EL (cell line): ENCODE measurements around the gene AKAP12.

Experiments
- DNase-seq: peaks from one replicate; pipeline ENCODE4 v3.0.0-alpha.2; 2016

Gene AKAP12

GRCh38 chr6:151239603-151240035, at the start of gene AKAP12:
TSS of gene AKAP12 (plus strand) at chr6:151239967. CDS start at chr6:151240563, 596 bp downstream.
- no peak for DNase-seq

GRCh38 chr6:151191527-151191926, 48.2 kb upstream of the AKAP12 start:
- no peak for DNase-seq

GRCh38 chr6:151196555-151196954, 43.2 kb upstream of the AKAP12 start:
- no peak for DNase-seq

- no peak for DNase-seq
Measured at GRCh38 chr6:151197556-151197955, 42.2 kb upstream of the AKAP12 start.

- no peak for DNase-seq
Measured at GRCh38 chr6:151199991-151200390, 39.8 kb upstream of the AKAP12 start.

- DNase-seq, result no peak
Measured at GRCh38 chr6:151205721-151206600, 33.8 kb upstream of the AKAP12 start.

- DNase-seq, result no peak
Measured at GRCh38 chr6:151207674-151208073, 32.1 kb upstream of the AKAP12 start.

GRCh38 chr6:151209071-151209831, 30.5 kb upstream of the AKAP12 start:
- peak; percentile 22 for DNase-seq

GRCh38 chr6:151211075-151211474, 28.7 kb upstream of the AKAP12 start:
- DNase-seq, result no peak

GRCh38 chr6:151213352-151213751, 26.4 kb upstream of the AKAP12 start:
- DNase-seq, result no peak

GRCh38 chr6:151215999-151216398, 23.8 kb upstream of the AKAP12 start:
- no peak for DNase-seq

- no peak for DNase-seq
Measured at GRCh38 chr6:151216804-151217203, 23.0 kb upstream of the AKAP12 start.

GRCh38 chr6:151219192-151219591, 20.6 kb upstream of the AKAP12 start:
- no peak for DNase-seq

GRCh38 chr6:151224076-151224475, 15.7 kb upstream of the AKAP12 start:
- no peak for DNase-seq

GRCh38 chr6:151225919-151226318, 13.8 kb upstream of the AKAP12 start:
- DNase-seq, result no peak

GRCh38 chr6:151228788-151229400, 10.9 kb upstream of the AKAP12 start:
- DNase-seq, result no peak

- no peak for DNase-seq
Measured at GRCh38 chr6:151229401-151230276, 10.1 kb upstream of the AKAP12 start.

- no peak for DNase-seq
Measured at GRCh38 chr6:151230277-151230577, 9.5 kb upstream of the AKAP12 start.

- DNase-seq, result no peak
Measured at GRCh38 chr6:151232899-151233298, 6.9 kb upstream of the AKAP12 start.

GRCh38 chr6:151233731-151234130, 6.0 kb upstream of the AKAP12 start:
- DNase-seq, result no peak

- DNase-seq, result no peak
Measured at GRCh38 chr6:151236668-151237401, 2.9 kb upstream of the AKAP12 start.
